ENCODE measurements around the gene ARID5B.
"Not testable (repeated sequence)": the region's sequence is repeated elsewhere in the genome, so short reads cannot be mapped to it uniquely, and the experiment has no call there.

ARID5B gene

GRCh38 chr10:61965703-61966395 lies 64.3 kb downstream of the ARID5B start:
- DNase-seq (ENCODE audit: low read depth, low spot score) = no peak

GRCh38 chr10:61967298-61967697 lies 65.8 kb downstream of the ARID5B start:
- no peak for DNase-seq (ENCODE audit: low read depth, low spot score)

GRCh38 chr10:61970182-61971002 lies 68.9 kb downstream of the ARID5B start:
- no peak for DNase-seq (ENCODE audit: low read depth, low spot score)

DNA sequence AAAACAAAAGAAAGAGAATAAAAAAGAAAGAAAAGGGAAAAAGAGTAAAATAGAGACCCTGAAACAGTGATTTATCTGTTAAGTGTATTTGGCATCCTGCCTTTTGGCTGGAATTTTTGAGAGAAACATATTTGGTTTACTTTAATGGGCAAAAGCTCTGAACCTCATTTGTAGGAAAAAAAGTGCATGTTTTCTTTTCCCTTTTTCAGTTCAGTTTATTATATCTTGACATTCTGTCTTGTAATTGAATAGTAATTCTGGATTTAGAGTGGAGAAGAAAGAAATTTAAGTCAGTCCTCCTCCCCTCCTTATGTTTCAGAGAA lies 69.5 kb downstream of the ARID5B start:
- DNase-seq (ENCODE audit: low read depth, low spot score) = no peak

- no peak for DNase-seq (ENCODE audit: low read depth, low spot score)
Observed at GRCh38 chr10:61973169-61973568, 71.7 kb downstream of the ARID5B start.

DNA sequence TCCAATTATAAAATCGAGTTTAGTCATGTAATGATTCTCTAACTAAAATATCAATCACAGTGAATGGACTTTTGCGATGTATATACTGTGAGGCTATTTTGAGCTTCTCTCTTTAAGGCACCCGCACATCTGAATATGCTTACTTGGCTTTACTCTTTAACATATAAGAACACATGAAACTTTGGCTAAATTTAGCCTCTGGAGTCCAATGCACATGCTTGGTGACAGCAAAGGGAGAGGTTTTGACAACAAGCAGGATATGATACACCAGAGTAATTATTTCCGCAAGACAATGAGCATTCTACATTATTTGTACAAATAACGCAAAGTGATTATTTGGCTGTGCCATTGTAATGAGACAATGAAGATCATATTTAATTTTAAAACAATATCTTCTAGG lies 72.4 kb downstream of the ARID5B start:
- no peak for DNase-seq (ENCODE audit: low read depth, low spot score)

DNA sequence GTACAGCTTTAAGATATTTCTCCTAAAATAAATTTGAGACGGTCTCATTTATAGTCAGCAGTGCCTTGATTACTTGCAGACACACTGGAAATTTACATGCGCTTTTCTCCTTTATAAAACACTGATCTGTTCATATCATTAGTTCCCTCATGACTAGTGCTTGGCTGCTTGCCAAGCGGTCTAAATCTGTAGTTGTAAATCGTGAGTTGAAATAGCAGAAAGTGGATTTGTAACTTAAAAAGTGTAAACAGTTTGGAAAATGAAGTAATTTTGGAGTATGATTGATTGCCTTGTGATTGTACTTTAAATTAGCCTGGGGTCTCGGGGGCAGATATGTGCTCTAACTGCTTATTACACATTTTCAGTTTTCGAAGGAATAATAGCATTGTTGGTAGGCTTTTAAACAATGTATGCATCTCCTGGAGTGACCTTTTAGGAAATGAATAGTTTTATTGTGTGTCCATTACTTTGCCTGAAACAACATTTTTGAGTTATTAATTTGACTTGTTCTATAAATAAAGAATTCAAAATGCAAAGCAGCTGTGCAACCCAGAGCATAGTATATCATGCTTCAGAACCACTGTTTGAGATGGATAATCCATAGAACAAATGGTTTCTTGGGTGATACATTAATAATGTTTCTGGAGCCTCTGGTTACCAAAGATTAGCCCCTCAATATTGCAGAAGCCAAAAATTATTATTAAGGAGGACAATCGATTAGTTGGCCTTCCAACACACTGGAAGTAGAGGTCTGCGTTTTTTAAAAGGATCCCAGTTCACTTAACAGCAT lies 73.3 kb downstream of the ARID5B start:
- no peak for DNase-seq (ENCODE audit: low read depth, low spot score)

DNA sequence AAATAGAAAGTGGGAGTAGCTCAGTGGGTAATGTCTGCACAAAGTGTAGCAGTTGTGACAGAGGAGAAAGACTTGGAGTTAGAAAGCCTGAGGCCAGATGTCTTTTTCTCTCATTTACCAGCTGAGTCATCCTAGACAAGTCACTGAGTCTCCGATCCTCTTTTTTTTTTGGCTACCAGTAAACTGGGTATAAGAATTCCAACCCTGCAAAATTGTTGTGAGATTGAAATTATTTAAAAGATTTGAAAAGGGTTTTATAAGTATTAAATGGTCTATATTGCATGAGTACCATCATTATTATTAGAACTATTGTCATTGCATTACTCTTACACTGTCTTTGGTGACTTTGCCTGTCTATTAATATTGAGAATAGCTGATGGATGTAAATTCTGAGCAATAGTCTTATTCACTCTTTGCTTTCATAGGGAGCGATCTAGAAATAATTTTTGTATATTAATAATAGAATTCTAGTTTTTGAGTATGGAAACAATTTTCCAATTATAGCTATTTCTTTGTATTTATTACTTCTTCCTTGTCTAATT lies 74.0 kb downstream of the ARID5B start:
- DNase-seq (ENCODE audit: low read depth, low spot score) = no peak

GRCh38 chr10:61976951-61977721 lies 75.6 kb downstream of the ARID5B start:
- DNase-seq (ENCODE audit: low read depth, low spot score) = not testable (repeated sequence)

DNA sequence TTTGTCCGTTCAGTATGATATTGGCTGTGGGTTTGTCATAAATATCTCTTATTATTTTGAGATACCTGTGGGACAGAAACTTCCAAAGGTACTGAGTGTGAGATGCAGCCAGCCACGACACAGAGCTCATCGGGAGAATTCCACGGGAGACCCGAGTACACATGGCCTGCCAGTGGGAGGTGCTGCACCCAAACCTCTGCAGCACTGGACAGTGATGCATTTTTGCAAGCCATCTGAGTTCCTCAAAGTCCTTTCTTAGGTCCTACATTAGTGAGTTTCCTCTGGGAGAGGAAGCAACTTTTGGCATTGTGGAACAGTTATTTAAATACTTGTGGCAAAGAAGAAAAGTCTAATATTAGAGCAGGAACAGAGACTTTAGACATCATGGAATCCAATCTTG lies 77.5 kb downstream of the ARID5B start:
- DNase-seq (ENCODE audit: low read depth, low spot score) = no peak

DNA sequence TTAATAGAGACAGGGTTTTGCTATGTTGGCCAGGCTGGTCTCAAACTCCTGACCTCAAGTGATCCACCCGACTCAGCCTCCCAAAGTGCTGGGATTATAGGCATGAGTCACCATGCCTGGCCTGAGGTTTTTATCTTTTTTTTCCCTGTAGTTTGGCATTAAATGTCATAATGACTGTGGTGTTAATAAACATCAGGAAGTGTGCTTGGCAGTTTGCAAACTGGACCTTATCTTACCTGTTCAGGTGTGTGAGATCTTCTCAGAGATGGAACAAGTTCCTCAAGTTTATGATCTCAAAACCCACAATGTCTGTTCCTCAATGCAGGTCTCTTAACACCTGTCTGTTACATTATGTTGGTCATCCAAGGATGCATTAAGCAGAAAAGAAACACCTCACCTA lies 80.0 kb downstream of the ARID5B start:
- DNase-seq (ENCODE audit: low read depth, low spot score) = no peak

DNA sequence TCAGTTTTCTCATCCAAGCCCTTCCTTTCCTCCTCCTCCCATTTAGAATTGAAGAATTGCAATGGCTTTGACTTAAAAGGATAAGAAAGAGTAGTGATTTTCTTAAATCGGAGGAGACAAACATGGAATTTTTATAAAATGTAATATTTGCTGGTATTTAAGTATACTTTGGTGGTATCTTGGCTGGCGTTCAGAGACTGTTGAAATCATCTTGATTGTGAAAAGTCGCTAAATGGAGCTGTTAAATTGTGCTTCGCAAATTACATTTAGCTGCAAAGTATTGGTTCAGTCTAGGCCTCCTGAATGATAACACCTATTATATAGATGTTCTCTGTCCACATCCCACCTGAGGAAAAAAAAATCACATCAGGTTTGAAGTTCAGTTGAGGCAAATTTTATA lies 81.8 kb downstream of the ARID5B start:
- DNase-seq (ENCODE audit: low read depth, low spot score) = no peak

DNA sequence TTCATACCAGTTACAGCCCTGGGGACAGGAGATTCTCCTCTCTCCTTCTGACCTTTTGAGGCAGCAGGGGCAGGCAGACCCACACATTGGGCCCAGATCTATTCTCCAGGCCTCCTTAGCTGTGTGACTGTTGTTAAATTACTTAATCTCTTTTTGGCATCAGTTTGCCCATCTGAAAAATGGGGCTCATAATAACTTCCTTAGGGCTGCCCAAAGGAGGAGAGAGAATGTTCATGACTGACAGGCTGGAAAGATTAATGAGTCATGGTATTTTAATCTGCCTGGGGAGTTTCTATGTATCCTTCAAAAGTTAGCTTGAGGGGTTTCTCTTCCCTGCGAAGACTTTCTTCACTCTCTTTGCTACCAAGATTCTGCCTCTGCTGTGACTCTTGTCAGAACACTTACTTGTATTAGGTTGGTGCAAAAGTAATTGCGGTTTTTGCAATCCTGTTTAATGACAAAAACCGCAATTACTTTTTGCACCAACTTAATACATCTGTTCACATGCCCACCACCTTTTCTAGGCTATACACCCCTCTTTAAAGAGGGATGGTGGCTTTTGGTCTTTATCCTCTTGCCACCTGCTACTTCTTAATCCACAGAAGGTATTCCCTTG lies 83.4 kb downstream of the ARID5B start:
- no peak for DNase-seq (ENCODE audit: low read depth, low spot score)

GRCh38 chr10:61985715-61986114 lies 84.2 kb downstream of the ARID5B start:
- no peak for DNase-seq (ENCODE audit: low read depth, low spot score)

DNA sequence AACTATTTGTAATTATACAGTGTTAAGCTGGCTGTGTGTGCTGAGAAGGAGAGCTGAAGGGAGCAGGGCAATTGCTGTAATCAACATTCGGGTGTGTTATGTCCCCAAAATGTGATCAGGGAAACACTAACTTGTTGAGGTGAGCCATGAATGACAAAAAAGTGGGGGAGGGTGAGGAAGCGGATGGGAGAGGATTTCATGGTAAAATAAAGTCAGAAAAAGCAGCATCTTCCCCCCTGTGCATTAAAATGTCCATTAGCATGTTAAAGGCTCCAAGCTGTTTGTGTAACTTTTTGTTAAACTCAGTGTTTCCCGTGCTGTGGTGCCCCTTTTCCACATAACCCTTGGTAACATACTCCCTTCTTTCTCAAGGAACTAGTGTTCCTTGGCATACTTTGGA lies 84.9 kb downstream of the ARID5B start:
- peak; percentile 42 for DNase-seq (ENCODE audit: low read depth, low spot score)

GRCh38 chr10:61986788-61987492 lies 85.4 kb downstream of the ARID5B start:
- DNase-seq (ENCODE audit: low read depth, low spot score) = no peak

DNA sequence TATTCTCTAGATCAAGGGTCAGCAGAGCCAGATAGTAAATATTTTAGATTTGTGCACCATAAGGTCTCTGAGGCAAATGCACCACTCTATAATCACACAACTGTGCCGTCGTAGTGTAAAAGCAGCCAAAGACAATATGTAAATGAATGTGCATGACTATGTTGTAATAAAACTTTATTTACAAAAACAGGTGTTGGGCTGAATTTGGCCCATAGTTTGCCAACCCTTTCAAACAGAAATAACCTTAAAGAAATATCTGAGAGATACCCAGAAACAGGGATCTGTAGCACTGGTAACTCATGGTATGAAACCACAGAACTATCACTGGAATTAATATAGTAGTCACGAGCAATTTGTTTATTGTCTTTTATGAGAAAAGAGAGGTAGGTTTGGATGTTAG lies 86.0 kb downstream of the ARID5B start:
- no peak for DNase-seq (ENCODE audit: low read depth, low spot score)

- DNase-seq (ENCODE audit: low read depth, low spot score) = no peak
Observed at GRCh38 chr10:61987951-61988379, 86.5 kb downstream of the ARID5B start.

- DNase-seq (ENCODE audit: low read depth, low spot score) = no peak
Observed at GRCh38 chr10:61989995-61990760, 88.7 kb downstream of the ARID5B start.

GRCh38 chr10:61990761-61991135 lies 89.2 kb downstream of the ARID5B start:
- DNase-seq (ENCODE audit: low read depth, low spot score) = no peak
